Caco-2 (cell line): Measurements from ENCODE around the gene HABP4. TPM values are rescaled to one million over a fixed set of nuclear protein-coding genes. Genes with fewer than 3 reads are reported as not detected.

Experiments
- BruUV-seq: library from RNA; stranded (reverse); fragments of 400-500 nt; replicated peaks from 2 replicates; lab custom pipeline; 2021; lab: Mats Ljungman, UMichigan
- CTCF ChIA-PET: fragments of 300-600 bp; sonication (Branson Sonifier 250); formaldehyde crosslinking; loops from one replicate; lab custom pipeline; 2022; ENCODE audit warnings: antibody characterized with exemption; lab: Charles Lee
- POLR2A ChIA-PET: fragments of 300-600 bp; sonication (Branson Sonifier 250); formaldehyde crosslinking; loops from one replicate; lab custom pipeline; 2022; ENCODE audit warnings: antibody characterized with exemption; lab: Charles Lee
- DNase-seq, 2 experiments: peaks; one replicate each; pipeline versions ENCODE4 v3.0.0 to v3.0.0-alpha.2; 2020 to 2022
- H3K27me3 ChIP-seq: replicated peaks from 2 replicates; pipeline ENCODE4 v1.6.0; 2011; ENCODE audit warnings: low read length; ENCODE audit not compliant: control insufficient read depth, insufficient read depth
- H3K36me3 ChIP-seq: 2 replicates; pipeline ENCODE4 v1.5.1; 2011; ENCODE audit warnings: low read length; ENCODE audit not compliant: control insufficient read depth, insufficient read depth
- H3K4me1 ChIP-seq: fragments of 250-450 bp; sonication (Bioruptor Pico); 2 replicates; pipeline ENCODE4 v1.5.1; 2020; ENCODE audit warnings: mild to moderate bottlenecking
- H3K4me3 ChIP-seq: 2 replicates; pipeline ENCODE4 v1.5.1; 2011; ENCODE audit warnings: low read depth, mild to moderate bottlenecking, control low read depth, low read length
- H3K9me3 ChIP-seq: fragments of 250-450 bp; sonication (Bioruptor Pico); 2 replicates; pipeline ENCODE4 v1.5.1; 2020; ENCODE audit warnings: mild to moderate bottlenecking, moderate library complexity
- H3K27ac Mint-ChIP-seq: one replicate; pipeline ENCODE4 v1.8.0; 2022; ENCODE audit warnings: mixed read lengths; ENCODE audit not compliant: unreplicated experiment
- H3K27me3 Mint-ChIP-seq: one replicate; pipeline ENCODE4 v1.8.0; 2022; ENCODE audit warnings: mixed read lengths; ENCODE audit not compliant: insufficient read depth, unreplicated experiment
- H3K36me3 Mint-ChIP-seq: one replicate; pipeline ENCODE4 v1.8.0; 2022; ENCODE audit warnings: mild to moderate bottlenecking, mixed read lengths; ENCODE audit not compliant: insufficient read depth, unreplicated experiment
- H3K4me1 Mint-ChIP-seq: one replicate; pipeline ENCODE4 v1.8.0; 2022; ENCODE audit warnings: low read depth, mixed read lengths; ENCODE audit not compliant: unreplicated experiment
- H3K4me3 Mint-ChIP-seq: one replicate; pipeline ENCODE4 v1.8.0; 2022; ENCODE audit warnings: mild to moderate bottlenecking, moderate library complexity, mixed read lengths; ENCODE audit not compliant: unreplicated experiment
- H3K9me3 Mint-ChIP-seq: one replicate; pipeline ENCODE4 v1.8.0; 2022; ENCODE audit warnings: mixed read lengths; ENCODE audit not compliant: unreplicated experiment
- CTCF ChIP-seq, 2 experiments: fragments of 200-600 bp in 1 of 2; IDR thresholded peaks; 1 replicate in 1 of 2; 2 replicates in 1 of 2; pipeline versions ENCODE4 v1.5.1 to v1.8.0; 2011 to 2022; ENCODE audit warnings: antibody characterized with exemption in 1 of 2, control low read depth in 1 of 2, inconsistent platforms in 1 of 2, low read depth in 1 of 2, low read length in 1 of 2, mild to moderate bottlenecking in 1 of 2, moderate library complexity in 1 of 2; ENCODE audit not compliant: insufficient read depth in 1 of 2, severe bottlenecking in 1 of 2, unreplicated experiment in 1 of 2
- intact Hi-C: fragments of 100-400 bp; cut with micrococcal nuclease; formaldehyde crosslinking; loops from one replicate; pipeline ENCODE4 v1.10.0; 2022; ENCODE audit not compliant: unreplicated experiment
- total RNA-seq: library from RNA; stranded (reverse); gene quantifications from 2 replicates; pipeline ENCODE4 v1.2.3, GENCODE V29; 2022

Gene HABP4
- total RNA-seq, 1 experiment from 2014 or later: 26.7 TPM

DNA sequence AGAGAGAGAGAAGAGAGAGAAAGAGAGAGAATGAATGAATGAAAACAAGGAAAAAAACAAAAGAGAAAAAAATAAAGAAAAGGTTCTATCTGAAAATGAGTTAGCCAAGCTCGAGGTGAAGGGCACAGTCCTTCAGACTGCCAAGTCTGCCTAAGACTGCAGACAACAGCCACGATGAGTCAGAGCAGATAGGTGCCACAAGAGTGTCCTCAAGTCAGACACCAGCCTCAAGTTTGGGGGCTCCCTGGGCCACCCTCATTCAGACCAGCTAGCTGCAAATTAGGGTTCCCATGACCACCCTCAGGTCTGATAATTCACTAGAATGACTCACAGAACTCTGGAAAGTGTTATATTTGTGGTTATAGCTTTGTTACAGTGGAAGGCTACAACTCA lies 13.9 kb upstream of the HABP4 start:
- intact Hi-C loops: no loop called here

GRCh38 chr9:96436456-96437126 lies 13.4 kb upstream of the HABP4 start:
- Histone ChIP-seq H3K4me3 (no peak overlapping the region), H3K9me3 (no peaks in the 10 kb centered on the region), H3K36me3 (no peaks in the 10 kb centered on the region), H3K4me1 (no peaks in the 10 kb centered on the region), H3K27me3 (no peaks in the 10 kb centered on the region)
- Mint-ChIP-seq H3K27me3 (no peaks in the 10 kb centered on the region), H3K27ac (no peak overlapping the region), H3K36me3 (no peaks in the 10 kb centered on the region), H3K9me3 (peaks cover 25% of the 10 kb centered on the region), H3K4me1 (peaks cover 9% of the 10 kb centered on the region), H3K4me3 (no peak overlapping the region)
- no peak for DNase-seq
- ChIA-PET POLR2A (no interaction called here), CTCF (no interaction called here)
- intact Hi-C loops: no loop called here
- no TSS peak for BruUV-seq
- no peak for TF ChIP-seq CTCF (IDR thresholded peaks at IDR 0.05; ENCODE audit: insufficient read depth in 1 of 2, low read depth in 1 of 2, low read length in 1 of 2, severe bottlenecking in 1 of 2, unreplicated experiment in 1 of 2)

More for the DNA sequence above, 13.9 kb upstream of the HABP4 start:
- Mint-ChIP-seq H3K36me3 (no peaks in the 10 kb centered on the region), H3K27me3 (no peaks in the 10 kb centered on the region), H3K4me3 (no peak overlapping the region), H3K27ac (no peak overlapping the region), H3K4me1 (peaks cover 9% of the 10 kb centered on the region), H3K9me3 (peaks cover 25% of the 10 kb centered on the region)
- Histone ChIP-seq H3K27me3 (no peaks in the 10 kb centered on the region), H3K9me3 (no peaks in the 10 kb centered on the region), H3K4me3 (no peak overlapping the region), H3K4me1 (no peaks in the 10 kb centered on the region), H3K36me3 (no peaks in the 10 kb centered on the region)
- DNase-seq: no peak
- CTCF ChIA-PET: interaction anchor here (1.1 kb wide), 1 partner anchor 231 kb away, joined by 4 read pairs; no protein-coding TSS in a partner anchor
- no peak for TF ChIP-seq CTCF (IDR thresholded peaks at IDR 0.05; ENCODE audit: insufficient read depth in 1 of 2, low read depth in 1 of 2, low read length in 1 of 2, severe bottlenecking in 1 of 2, unreplicated experiment in 1 of 2)
- BruUV-seq: no TSS peak
- POLR2A ChIA-PET: no interaction called here

DNA sequence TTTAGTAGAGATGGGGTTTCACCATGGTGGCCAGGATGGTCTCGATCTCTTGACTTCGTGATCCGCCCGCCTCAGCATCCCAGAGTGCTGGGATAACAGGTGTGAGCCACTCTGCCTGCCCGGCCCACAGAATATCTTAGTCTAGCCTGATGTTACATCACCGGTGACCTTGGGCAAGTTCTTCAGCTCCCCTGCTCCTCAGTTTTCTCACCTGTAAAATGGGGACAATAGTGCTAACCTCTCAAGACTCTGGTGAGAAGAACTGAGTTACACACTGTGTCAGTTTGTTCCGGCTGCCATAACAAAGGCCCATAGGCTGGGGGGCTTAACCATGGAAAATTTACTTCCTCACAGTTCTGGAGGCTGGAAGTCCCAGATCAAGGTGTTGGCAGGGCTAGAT lies 12.5 kb upstream of the HABP4 start:
- Mint-ChIP-seq H3K27me3 (no peaks in the 10 kb centered on the region), H3K4me1 (peaks cover 9% of the 10 kb centered on the region), H3K4me3 (no peak overlapping the region), H3K9me3 (peaks cover 25% of the 10 kb centered on the region), H3K36me3 (no peaks in the 10 kb centered on the region), H3K27ac (no peak overlapping the region)
- ChIA-PET POLR2A (no interaction called here), CTCF (no interaction called here)
- TF ChIP-seq CTCF (IDR thresholded peaks at IDR 0.05; ENCODE audit: insufficient read depth in 1 of 2, low read depth in 1 of 2, low read length in 1 of 2, severe bottlenecking in 1 of 2, unreplicated experiment in 1 of 2): no peak
- no peak overlapping the region for H3K4me3 ChIP-seq
- no peaks in the 10 kb centered on the region for H3K36me3 ChIP-seq
- no peaks in the 10 kb centered on the region for H3K4me1 ChIP-seq
- no peaks in the 10 kb centered on the region for H3K9me3 ChIP-seq
- intact Hi-C loops: no loop called here
- H3K27me3 ChIP-seq: no peaks in the 10 kb centered on the region
- no peak for DNase-seq
- BruUV-seq: no TSS peak
